ENCODE measurements around the gene PID1.

DNA sequence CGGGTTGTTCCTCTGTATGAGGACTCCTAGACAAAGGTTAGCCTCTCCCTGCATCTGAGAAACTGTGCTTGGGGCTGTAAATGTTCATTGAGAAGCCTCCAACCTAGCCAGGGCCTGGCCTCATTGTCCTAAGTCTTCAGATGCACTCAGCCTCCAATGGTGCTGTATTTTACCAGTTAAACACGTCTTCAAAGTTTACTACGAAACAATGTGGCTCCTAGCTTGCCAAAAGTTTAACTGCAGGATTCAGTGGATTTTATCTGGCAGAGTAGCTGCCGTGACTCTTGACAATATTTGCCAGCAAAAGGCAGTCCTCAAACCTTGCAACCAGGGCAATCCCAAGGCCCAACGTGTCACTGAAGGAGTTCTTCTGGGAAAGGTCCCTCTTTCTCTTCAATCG, 1.1 kb downstream of the PID1 start:
- TF ChIP-seq, protein P1, sequence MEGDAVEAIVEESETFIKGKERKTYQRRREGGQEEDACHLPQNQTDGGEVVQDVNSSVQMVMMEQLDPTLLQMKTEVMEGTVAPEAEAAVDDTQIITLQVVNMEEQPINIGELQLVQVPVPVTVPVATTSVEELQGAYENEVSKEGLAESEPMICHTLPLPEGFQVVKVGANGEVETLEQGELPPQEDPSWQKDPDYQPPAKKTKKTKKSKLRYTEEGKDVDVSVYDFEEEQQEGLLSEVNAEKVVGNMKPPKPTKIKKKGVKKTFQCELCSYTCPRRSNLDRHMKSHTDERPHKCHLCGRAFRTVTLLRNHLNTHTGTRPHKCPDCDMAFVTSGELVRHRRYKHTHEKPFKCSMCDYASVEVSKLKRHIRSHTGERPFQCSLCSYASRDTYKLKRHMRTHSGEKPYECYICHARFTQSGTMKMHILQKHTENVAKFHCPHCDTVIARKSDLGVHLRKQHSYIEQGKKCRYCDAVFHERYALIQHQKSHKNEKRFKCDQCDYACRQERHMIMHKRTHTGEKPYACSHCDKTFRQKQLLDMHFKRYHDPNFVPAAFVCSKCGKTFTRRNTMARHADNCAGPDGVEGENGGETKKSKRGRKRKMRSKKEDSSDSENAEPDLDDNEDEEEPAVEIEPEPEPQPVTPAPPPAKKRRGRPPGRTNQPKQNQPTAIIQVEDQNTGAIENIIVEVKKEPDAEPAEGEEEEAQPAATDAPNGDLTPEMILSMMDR (IDR thresholded peaks at IDR 0.05; ENCODE audit: insufficient read depth, low read depth, low read length), result no peak
- no peak for TF ChIP-seq EZH2 (IDR thresholded peaks at IDR 0.05; ENCODE audit: insufficient read depth, low read length)
